Progenitor cell of endocrine pancreas (in vitro differentiated cells): Measurements from ENCODE around the gene STAMBP. TPM values are rescaled to one million over a fixed set of nuclear protein-coding genes. Genes with fewer than 3 reads are reported as not detected.

ENCODE experiments used
- DNase-seq: peaks from one replicate; pipeline ENCODE4 v3.0.0; 2021; ENCODE audit warnings: low spot score; ENCODE audit not compliant: unreplicated experiment
- H3K27ac Mint-ChIP-seq: 2 replicates; pipeline ENCODE4 v1.8.0; 2021; ENCODE audit warnings: mild to moderate bottlenecking, moderate library complexity, mixed read lengths
- H3K27me3 Mint-ChIP-seq: 2 replicates; pipeline ENCODE4 v1.8.0; 2021; ENCODE audit warnings: mixed read lengths
- H3K36me3 Mint-ChIP-seq: 2 replicates; pipeline ENCODE4 v1.8.0; 2022; ENCODE audit warnings: mixed read lengths; ENCODE audit not compliant: insufficient read depth
- H3K4me1 Mint-ChIP-seq: 2 replicates; pipeline ENCODE4 v1.8.0; 2021; ENCODE audit warnings: low read depth, mixed read lengths
- H3K4me3 Mint-ChIP-seq: 2 replicates; pipeline ENCODE4 v1.8.0; 2021; ENCODE audit warnings: low read depth, mild to moderate bottlenecking, moderate library complexity, mixed read lengths
- H3K9me3 Mint-ChIP-seq: 2 replicates; pipeline ENCODE4 v1.8.0; 2021; ENCODE audit warnings: low read depth, mixed read lengths
- CTCF ChIP-seq: fragments of 200-600 bp; sonication (generic); IDR thresholded peaks from one replicate; pipeline ENCODE4 v1.5.0; 2021; ENCODE audit warnings: antibody characterized with exemption, mild to moderate bottlenecking; ENCODE audit not compliant: unreplicated experiment
- total RNA-seq: library from RNA; stranded (reverse); gene quantifications from 2 replicates; pipeline ENCODE4 v1.2.1, GENCODE V29; 2021

STAMBP gene
- total RNA-seq, 1 donor from 2014 or later, result 39.0 TPM

- H3K27ac Mint-ChIP-seq, result no peak overlapping the region
These were observed 88.5 kb downstream of the STAMBP start for GRCh38 chr2:73917296-73917695.

GRCh38 chr2:73917696-73918207 is 89.0 kb downstream of the STAMBP start:
- no peak for DNase-seq
- peaks cover 26% of the 10 kb centered on the region for H3K27me3 Mint-ChIP-seq
- H3K4me1 Mint-ChIP-seq, result no peaks in the 10 kb centered on the region
- no peak for TF ChIP-seq CTCF
- H3K9me3 Mint-ChIP-seq, result no peaks in the 10 kb centered on the region
- H3K36me3 Mint-ChIP-seq, result no peaks in the 10 kb centered on the region
- no peak overlapping the region for H3K27ac Mint-ChIP-seq
- H3K4me3 Mint-ChIP-seq, result no peak overlapping the region

More at GRCh38 chr2:73917296-73917695, 88.5 kb downstream of the STAMBP start:
- H3K36me3 Mint-ChIP-seq, result no peaks in the 10 kb centered on the region
- H3K27me3 Mint-ChIP-seq, result peaks cover 21% of the 10 kb centered on the region
- H3K4me1 Mint-ChIP-seq, result no peaks in the 10 kb centered on the region
- TF ChIP-seq CTCF, result no peak
- no peaks in the 10 kb centered on the region for H3K9me3 Mint-ChIP-seq
- H3K4me3 Mint-ChIP-seq, result no peak overlapping the region
- DNase-seq, result no peak

- H3K4me3 Mint-ChIP-seq, result no peak overlapping the region
- peaks cover 37% of the 10 kb centered on the region for H3K27me3 Mint-ChIP-seq
- TF ChIP-seq CTCF, result no peak
- H3K27ac Mint-ChIP-seq, result no peak overlapping the region
- no peak for DNase-seq
- no peaks in the 10 kb centered on the region for H3K9me3 Mint-ChIP-seq
- H3K4me1 Mint-ChIP-seq, result no peaks in the 10 kb centered on the region
- H3K36me3 Mint-ChIP-seq, result no peaks in the 10 kb centered on the region
These were observed 90.1 kb downstream of the STAMBP start for GRCh38 chr2:73918856-73919255.

GRCh38 chr2:73919596-73920228 is 91.0 kb downstream of the STAMBP start:
- peaks cover 41% of the 10 kb centered on the region for H3K27me3 Mint-ChIP-seq
- H3K4me1 Mint-ChIP-seq, result no peaks in the 10 kb centered on the region
- no peak overlapping the region for H3K27ac Mint-ChIP-seq
- DNase-seq, result no peak
- no peaks in the 10 kb centered on the region for H3K9me3 Mint-ChIP-seq
- H3K36me3 Mint-ChIP-seq, result no peaks in the 10 kb centered on the region
- H3K4me3 Mint-ChIP-seq, result no peak overlapping the region
- no peak for TF ChIP-seq CTCF

GRCh38 chr2:73920577-73921545 is 92.1 kb downstream of the STAMBP start:
- no peak for DNase-seq
- Mint-ChIP-seq H3K36me3 (no peaks in the 10 kb centered on the region), H3K4me1 (no peaks in the 10 kb centered on the region), H3K27me3 (peaks cover 41% of the 10 kb centered on the region), H3K9me3 (no peaks in the 10 kb centered on the region), H3K27ac (no peak overlapping the region), H3K4me3 (no peak overlapping the region)
- peak; percentile 28 for TF ChIP-seq CTCF
